Right atrium auricular region (tissue), 2 donors: ENCODE data around the gene XAB2. TPM values are rescaled to one million over a fixed set of nuclear protein-coding genes. Genes with fewer than 3 reads are reported as not detected.

Experiments
- DNase-seq: peaks from one replicate; pipeline ENCODE4 v3.0.0-alpha.2; 2019; ENCODE audit warnings: low spot score
- H3K27ac ChIP-seq, 2 donors: fragments of 200-600 bp; sonication (generic); 1 replicate in 1 of 2; 2 replicates in 1 of 2; pipeline ENCODE4 v1.5.1; 2016 to 2019
- H3K27me3 ChIP-seq, 2 donors: fragments of 200-600 bp; sonication (generic); one replicate each; pipeline versions ENCODE4 v1.5.1 to v1.6.0; 2017 to 2019
- H3K36me3 ChIP-seq: fragments of 200-600 bp; sonication (generic); one replicate; pipeline ENCODE4 v1.5.1; 2016
- H3K4me1 ChIP-seq, 2 donors: fragments of 200-600 bp; sonication (generic); one replicate each; pipeline versions ENCODE4 v1.5.1 to v1.6.0; 2017 to 2019
- H3K4me3 ChIP-seq, 2 donors: fragments of 200-600 bp; sonication (generic); 1 replicate in 1 of 2; 2 replicates in 1 of 2; pipeline ENCODE4 v1.5.1; 2017 to 2019; ENCODE audit warnings: mild to moderate bottlenecking in 1 of 2, moderate library complexity in 1 of 2
- H3K9me3 ChIP-seq, 2 donors: fragments of 200-600 bp; sonication (generic); one replicate each; pipeline ENCODE4 v1.5.1; 2019
- total RNA-seq, 2 donors: library from RNA; depleted of rRNA; stranded (reverse); fragments of >200 nt; gene quantifications; one replicate each; pipeline ENCODE4 v1.1.0, GENCODE V29; 2016
- TF ChIP-seq, protein P1 (sequence below), 2 donors: fragments of 200-600 bp; sonication (generic); IDR thresholded peaks; one replicate each; pipeline ENCODE4 v1.5.1; 2019; ENCODE audit warnings: antibody characterized with exemption in 2 of 2

XAB2 gene
- total RNA-seq, 2 donors from 2014 or later, result 21.5 to 25.9 TPM

DNA sequence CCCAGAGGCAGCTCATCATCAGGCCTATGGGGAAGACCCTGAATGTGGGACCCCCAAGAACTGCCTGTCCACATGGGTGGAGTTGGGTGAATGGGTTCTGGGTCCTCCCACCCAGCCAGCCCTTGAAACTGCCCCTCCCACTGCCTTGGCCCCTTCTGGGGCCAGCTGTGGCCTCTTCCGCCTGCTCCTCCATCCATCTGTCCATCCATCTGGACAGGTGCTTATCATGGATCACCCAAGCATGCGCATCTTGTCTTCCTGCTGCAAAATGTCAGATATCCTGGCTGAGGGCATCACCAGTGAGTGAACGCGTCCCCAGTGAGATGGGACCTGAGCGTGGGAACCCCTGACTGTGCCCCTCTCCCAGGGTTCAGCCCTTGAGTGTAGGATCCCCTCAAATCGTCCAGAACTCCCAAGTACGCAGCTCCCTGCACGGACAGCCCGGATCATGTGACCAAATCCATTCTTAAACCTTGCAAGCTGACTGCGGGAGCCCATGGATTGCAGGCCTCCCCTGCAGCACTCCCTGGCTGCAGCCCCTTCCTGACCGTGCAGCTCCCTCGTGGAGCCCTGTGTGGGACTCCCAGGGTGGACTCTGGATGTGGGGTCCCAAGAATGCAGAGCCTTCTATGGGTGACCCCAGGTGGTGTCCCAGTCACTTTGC, 9.6 kb upstream of the XAB2 start:
- no peak for DNase-seq
- H3K36me3 ChIP-seq, result no peaks in the 10 kb centered on the region
- H3K4me3 ChIP-seq, result no peak overlapping the region
- no peak overlapping the region for H3K27ac ChIP-seq
- H3K4me1 ChIP-seq, result peaks cover 0 to 6% of the 10 kb centered on the region in 2 donors
- H3K9me3 ChIP-seq, result no peaks in the 10 kb centered on the region
- TF ChIP-seq, protein P1, sequence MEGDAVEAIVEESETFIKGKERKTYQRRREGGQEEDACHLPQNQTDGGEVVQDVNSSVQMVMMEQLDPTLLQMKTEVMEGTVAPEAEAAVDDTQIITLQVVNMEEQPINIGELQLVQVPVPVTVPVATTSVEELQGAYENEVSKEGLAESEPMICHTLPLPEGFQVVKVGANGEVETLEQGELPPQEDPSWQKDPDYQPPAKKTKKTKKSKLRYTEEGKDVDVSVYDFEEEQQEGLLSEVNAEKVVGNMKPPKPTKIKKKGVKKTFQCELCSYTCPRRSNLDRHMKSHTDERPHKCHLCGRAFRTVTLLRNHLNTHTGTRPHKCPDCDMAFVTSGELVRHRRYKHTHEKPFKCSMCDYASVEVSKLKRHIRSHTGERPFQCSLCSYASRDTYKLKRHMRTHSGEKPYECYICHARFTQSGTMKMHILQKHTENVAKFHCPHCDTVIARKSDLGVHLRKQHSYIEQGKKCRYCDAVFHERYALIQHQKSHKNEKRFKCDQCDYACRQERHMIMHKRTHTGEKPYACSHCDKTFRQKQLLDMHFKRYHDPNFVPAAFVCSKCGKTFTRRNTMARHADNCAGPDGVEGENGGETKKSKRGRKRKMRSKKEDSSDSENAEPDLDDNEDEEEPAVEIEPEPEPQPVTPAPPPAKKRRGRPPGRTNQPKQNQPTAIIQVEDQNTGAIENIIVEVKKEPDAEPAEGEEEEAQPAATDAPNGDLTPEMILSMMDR (IDR thresholded peaks at IDR 0.05), result no peak
- H3K27me3 ChIP-seq, result peaks cover 0 to 10% of the 10 kb centered on the region in 2 donors

DNA sequence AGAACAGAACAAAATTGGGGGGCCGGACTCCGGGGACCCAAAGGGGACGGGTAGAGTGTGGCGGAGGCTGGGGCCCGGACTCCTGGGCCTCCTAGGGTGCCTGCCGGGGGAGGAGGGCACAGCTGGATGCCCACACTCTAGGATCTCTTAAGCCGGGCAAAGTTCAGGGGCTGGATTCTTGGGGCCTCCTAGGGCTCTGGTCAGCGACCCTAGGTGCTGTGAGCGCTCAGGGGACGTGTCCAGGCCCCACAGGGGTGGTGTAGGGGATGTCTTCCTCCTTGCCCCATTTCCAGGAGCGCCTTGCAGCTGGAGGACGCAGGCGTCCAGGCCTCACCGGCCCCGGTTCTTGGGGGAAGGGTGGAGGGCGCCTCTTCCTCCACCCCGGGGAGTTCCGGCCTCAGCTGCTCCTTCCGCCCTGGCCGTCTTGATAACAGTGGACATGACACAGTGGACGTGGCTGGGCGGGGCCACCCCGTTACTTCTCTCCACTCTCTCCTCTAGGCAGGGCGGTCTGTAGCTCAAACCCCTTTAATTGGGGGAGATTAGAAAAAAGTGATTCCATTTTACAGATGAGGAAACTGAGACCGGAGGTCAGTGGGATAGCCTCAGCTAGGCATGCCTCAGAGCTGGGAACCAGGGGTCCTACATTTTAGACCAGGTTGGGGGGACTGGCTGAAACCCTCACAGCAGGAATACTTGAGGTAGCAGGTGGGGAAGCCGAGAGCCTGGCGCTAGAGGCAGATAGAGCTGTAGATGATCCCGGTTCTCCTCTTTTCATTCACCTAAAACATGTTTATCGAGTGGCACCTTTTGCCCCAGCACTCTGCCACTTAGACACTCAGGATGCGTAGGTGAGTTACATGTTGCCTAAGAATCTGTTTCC, 8.3 kb upstream of the XAB2 start:
- TF ChIP-seq, protein P1 (IDR thresholded peaks at IDR 0.05), result no peak
- peaks cover 0 to 10% of the 10 kb centered on the region in 2 donors for H3K27me3 ChIP-seq
- peak; percentile 70 for DNase-seq

DNA sequence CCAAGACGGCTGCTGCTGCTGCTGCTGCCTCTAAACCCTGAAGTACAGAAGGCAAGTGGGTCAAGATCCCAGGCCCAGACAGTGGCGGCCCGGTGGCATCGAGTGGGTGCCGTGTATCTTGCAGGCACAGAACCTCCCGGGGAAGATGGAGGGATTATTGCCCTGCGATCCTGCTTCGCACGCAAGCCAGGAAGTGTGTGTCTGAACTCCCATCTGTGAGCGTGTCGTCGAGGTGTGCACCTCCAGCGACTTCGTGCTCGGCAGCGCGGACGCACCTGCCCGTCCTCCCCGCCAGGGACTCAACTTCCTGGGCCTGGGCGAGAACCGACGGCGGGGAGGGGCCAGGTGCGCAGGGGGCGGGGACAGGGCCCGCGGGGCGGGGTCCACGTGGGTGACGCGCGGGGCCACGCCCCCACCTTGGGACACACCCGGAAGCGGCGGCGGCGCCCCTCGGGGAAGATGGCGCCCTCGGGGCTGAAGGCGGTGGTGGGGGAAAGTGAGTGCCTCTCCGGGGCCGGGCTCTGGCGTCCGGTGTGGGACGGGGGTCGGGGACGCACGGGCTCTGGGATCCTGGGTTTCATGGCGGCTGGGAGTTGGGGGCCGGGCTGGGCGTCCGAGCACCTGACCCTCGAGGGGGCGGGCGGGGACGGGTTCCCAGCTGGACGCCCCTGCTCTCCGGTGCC, 7.5 kb upstream of the XAB2 start, which contains the start of gene STXBP2:
STXBP2 (plus strand) TSS at position 420 of the 683 bp plus-strand sequence; CDS start at position 460, 40 bp downstream.
- H3K4me3 ChIP-seq, result peak within 1 kb of the TSS; percentile 25 to 43
- TF ChIP-seq, protein P1 (IDR thresholded peaks at IDR 0.05), result no peak
- peak within 1 kb of the TSS in 1 of 2 donors; percentile 51 for H3K27ac ChIP-seq
- no peaks in the 10 kb centered on the region for H3K9me3 ChIP-seq
- peaks cover 0 to 10% of the 10 kb centered on the region in 2 donors for H3K27me3 ChIP-seq
- peaks cover 0 to 6% of the 10 kb centered on the region in 2 donors for H3K4me1 ChIP-seq
- no peak for DNase-seq
- no peaks in the 10 kb centered on the region for H3K36me3 ChIP-seq

More for the DNA sequence above, 8.3 kb upstream of the XAB2 start:
- H3K9me3 ChIP-seq, result no peaks in the 10 kb centered on the region
- H3K27ac ChIP-seq, result peak overlapping the region in 1 of 2 donors; percentile 51
- no peaks in the 10 kb centered on the region for H3K36me3 ChIP-seq
- H3K4me1 ChIP-seq, result peaks cover 0 to 6% of the 10 kb centered on the region in 2 donors
- H3K4me3 ChIP-seq, result peak overlapping the region; percentile 25 to 43

DNA sequence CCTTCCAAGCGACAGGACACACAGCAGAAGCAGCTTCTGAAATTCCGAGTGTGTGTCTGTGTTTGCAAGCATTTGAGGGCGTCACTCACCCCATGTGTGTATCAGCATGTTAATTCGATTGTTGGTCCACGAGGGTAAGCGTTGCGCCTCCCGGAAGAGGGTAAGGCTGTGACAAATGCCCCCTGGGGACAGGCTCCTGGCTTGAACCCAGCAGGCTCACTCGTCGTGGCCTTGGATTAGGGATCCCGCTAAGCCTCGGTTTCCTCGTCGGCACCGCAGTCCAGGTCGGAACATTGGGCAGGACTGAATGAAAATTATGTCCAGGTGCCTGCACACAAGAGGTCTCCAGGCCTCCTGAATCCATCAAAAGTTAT, 7.0 kb upstream of the XAB2 start:
- H3K36me3 ChIP-seq, result no peaks in the 10 kb centered on the region
- TF ChIP-seq, protein P1 (IDR thresholded peaks at IDR 0.05), result no peak
- peaks cover 0 to 7% of the 10 kb centered on the region in 2 donors for H3K4me1 ChIP-seq
- no peaks in the 10 kb centered on the region for H3K9me3 ChIP-seq
- DNase-seq, result no peak
- H3K4me3 ChIP-seq, result peak overlapping the region in 1 of 2 donors; percentile 43
- no peak overlapping the region for H3K27ac ChIP-seq
- H3K27me3 ChIP-seq, result peaks cover 0 to 10% of the 10 kb centered on the region in 2 donors

DNA sequence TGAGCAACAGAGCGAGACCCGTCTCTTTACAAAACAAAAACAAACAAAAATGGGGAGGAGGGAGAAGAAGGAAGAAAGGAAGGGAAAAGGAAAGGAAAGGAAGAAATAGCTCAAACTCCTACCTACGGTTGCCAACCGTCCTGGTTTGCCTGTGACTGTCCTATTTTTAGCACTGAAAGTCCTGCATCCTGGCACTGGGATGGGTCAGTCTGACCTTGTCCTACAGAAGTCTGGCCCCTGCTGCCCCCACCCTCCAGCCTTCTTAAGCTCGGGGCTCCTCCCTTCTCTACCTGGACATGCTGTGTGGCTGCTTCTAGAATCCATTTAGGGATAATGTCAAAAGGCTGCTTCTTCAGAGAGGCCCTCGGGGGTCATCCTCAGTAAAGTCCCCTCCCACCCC, 6.3 kb upstream of the XAB2 start:
- TF ChIP-seq, protein P1 (IDR thresholded peaks at IDR 0.05), result no peak
- Histone ChIP-seq H3K36me3 (no peaks in the 10 kb centered on the region), H3K4me1 (peaks cover 0 to 13% of the 10 kb centered on the region in 2 donors), H3K9me3 (no peaks in the 10 kb centered on the region), H3K4me3 (no peak overlapping the region), H3K27me3 (peaks cover 0 to 10% of the 10 kb centered on the region in 2 donors), H3K27ac (no peak overlapping the region)
- DNase-seq, result no peak
